Measurements from ENCODE around the gene PIM3. TPM values are rescaled to one million over a fixed set of nuclear protein-coding genes. Genes with fewer than 3 reads are reported as not detected.
"Not testable (repeated sequence)": the region's sequence is repeated elsewhere in the genome, so short reads cannot be mapped to it uniquely, and the experiment has no call there.

The PIM3 gene
- total RNA-seq, 1 donor from 2014 or later, result 94.7 TPM

- H3K9me3 ChIP-seq, result no peaks in the 10 kb centered on the region
- H3K4me3 ChIP-seq, result no peak overlapping the region
- H3K4me1 ChIP-seq, result peaks cover 8% of the 10 kb centered on the region
- DNase-seq, result no peak
- TF ChIP-seq CTCF (IDR thresholded peaks at IDR 0.05), result no peak
- intact Hi-C loops (cut with DNase I), result no loop called here
- ATAC-seq, result no peak
- no peak overlapping the region for H3K27ac ChIP-seq
- H3K27me3 ChIP-seq (ENCODE audit: low read depth), result no peaks in the 10 kb centered on the region
- no peaks in the 10 kb centered on the region for H3K36me3 ChIP-seq
These were observed 16.0 kb downstream of the PIM3 start for GRCh38 chr22:49976439-49977175.

- H3K27me3 ChIP-seq (ENCODE audit: low read depth), result peaks cover 5% of the 10 kb centered on the region
- no peaks in the 10 kb centered on the region for H3K36me3 ChIP-seq
- no peak overlapping the region for H3K27ac ChIP-seq
- ATAC-seq (no peak), DNase-seq (peak; percentile 35)
- no peaks in the 10 kb centered on the region for H3K9me3 ChIP-seq
- H3K4me3 ChIP-seq, result no peak overlapping the region
- no peak for TF ChIP-seq CTCF (IDR thresholded peaks at IDR 0.05)
- H3K4me1 ChIP-seq, result no peaks in the 10 kb centered on the region
- intact Hi-C loops (cut with DNase I), result no loop called here
These were observed 17.0 kb downstream of the PIM3 start for GRCh38 chr22:49977578-49977977.

GRCh38 chr22:49979587-49980264 lies 19.2 kb downstream of the PIM3 start:
- ATAC-seq (peak; percentile 73 to 78), DNase-seq (peak; percentile 59)
- Histone ChIP-seq H3K9me3 (no peaks in the 10 kb centered on the region), H3K36me3 (no peaks in the 10 kb centered on the region), H3K27ac (no peak overlapping the region), H3K4me3 (no peak overlapping the region), H3K27me3 (ENCODE audit: low read depth) (peaks cover 22% of the 10 kb centered on the region), H3K4me1 (peaks cover 10% of the 10 kb centered on the region)
- TF ChIP-seq CTCF (IDR thresholded peaks at IDR 0.05), result peak; percentile 71
- intact Hi-C loops (cut with DNase I), result no loop called here

- DNase-seq; H3K4me3 ChIP-seq; H3K27ac ChIP-seq; H3K9me3 ChIP-seq; intact Hi-C loops (cut with DNase I); ATAC-seq; H3K36me3 ChIP-seq: not testable (repeated sequence)
- Histone ChIP-seq H3K27me3 (ENCODE audit: low read depth) (peaks cover 22% of the 10 kb centered on the region), H3K4me1 (peaks cover 10% of the 10 kb centered on the region)
These were observed 21.2 kb downstream of the PIM3 start for GRCh38 chr22:49981799-49982198.

- H3K27ac ChIP-seq, result no peak overlapping the region
- TF ChIP-seq CTCF (IDR thresholded peaks at IDR 0.05), result peak; percentile 52
- peaks cover 10% of the 10 kb centered on the region for H3K4me1 ChIP-seq
- ATAC-seq, result peak; percentile 77
- H3K27me3 ChIP-seq (ENCODE audit: low read depth), result peaks cover 22% of the 10 kb centered on the region
- intact Hi-C loops (cut with DNase I), result no loop called here
- peak overlapping the region; percentile 27 for H3K4me3 ChIP-seq
- no peaks in the 10 kb centered on the region for H3K36me3 ChIP-seq
- peak; percentile 52 for DNase-seq
- peaks cover 9% of the 10 kb centered on the region for H3K9me3 ChIP-seq
These were observed 22.8 kb downstream of the PIM3 start for GRCh38 chr22:49983148-49984042.

All from lower lobe of right lung (tissue), 2 donors.